SIG-M5 (cell line): ENCODE data around the gene VPS11.
A peak's percentile ranks its signal among the peaks of the same experiment; 100 is the strongest.
"Not testable (repeated sequence)": the region's sequence is repeated elsewhere in the genome, so short reads cannot be mapped to it uniquely, and the experiment has no call there.

Source experiments
- DNase-seq: peaks from one replicate; lab custom pipeline; 2025; lab: John Stamatoyannopoulos, UW

The VPS11 gene

GRCh38 chr11:119038884-119039283 lies 28.7 kb upstream of the VPS11 start:
- DNase-seq, result no peak

- DNase-seq, result not testable (repeated sequence)
These were observed 28.1 kb upstream of the VPS11 start for GRCh38 chr11:119039471-119039870.

GRCh38 chr11:119041821-119042514 lies 25.6 kb upstream of the VPS11 start:
- DNase-seq, result no peak

GRCh38 chr11:119042927-119043326 lies 24.7 kb upstream of the VPS11 start:
- no peak for DNase-seq

GRCh38 chr11:119044708-119045107 lies 22.9 kb upstream of the VPS11 start:
- no peak for DNase-seq

GRCh38 chr11:119046489-119046888 lies 21.1 kb upstream of the VPS11 start:
- no peak for DNase-seq

GRCh38 chr11:119047205-119047604 lies 20.4 kb upstream of the VPS11 start:
- no peak for DNase-seq

GRCh38 chr11:119048644-119049043 lies 19.0 kb upstream of the VPS11 start:
- no peak for DNase-seq

- DNase-seq, result no peak
These were observed 18.5 kb upstream of the VPS11 start for GRCh38 chr11:119049081-119049480.

GRCh38 chr11:119051440-119052162 lies 16.0 kb upstream of the VPS11 start:
- DNase-seq, result no peak

GRCh38 chr11:119052163-119052814 lies 15.3 kb upstream of the VPS11 start:
- no peak for DNase-seq

- DNase-seq, result no peak
These were observed 13.2 kb upstream of the VPS11 start for GRCh38 chr11:119054418-119054817.

- no peak for DNase-seq
These were observed 11.7 kb upstream of the VPS11 start for GRCh38 chr11:119055901-119056300.

GRCh38 chr11:119056421-119056999 lies 11.1 kb upstream of the VPS11 start:
- DNase-seq, result no peak

- DNase-seq, result peak; percentile 35
These were observed 10.4 kb upstream of the VPS11 start, which contains the start of gene HYOU1 for GRCh38 chr11:119057000-119057769. HYOU1 (minus strand) TSS chr11:119057205; CDS start chr11:119056160, 1,045 bp downstream.

- DNase-seq, result not testable (repeated sequence)
These were observed 8.5 kb upstream of the VPS11 start for GRCh38 chr11:119059128-119059527.

GRCh38 chr11:119061256-119061655 lies 6.4 kb upstream of the VPS11 start:
- DNase-seq, result no peak

- DNase-seq, result no peak
These were observed 4.8 kb upstream of the VPS11 start for GRCh38 chr11:119062779-119063178.

GRCh38 chr11:119065369-119065768 lies 2.2 kb upstream of the VPS11 start:
- DNase-seq, result no peak

- no peak for DNase-seq
These were observed 10.2 kb downstream of the VPS11 start for GRCh38 chr11:119077839-119078238.

- DNase-seq, result no peak
These were observed 11.2 kb downstream of the VPS11 start for GRCh38 chr11:119078675-119079420.
